Occipital lobe (tissue), 2 donors: ENCODE data around the gene TTC31. TPM values are rescaled to one million over a fixed set of nuclear protein-coding genes. Genes with fewer than 3 reads are reported as not detected.
A peak's percentile ranks its signal among the peaks of the same experiment; 100 is the strongest.

ENCODE experiments used
- DNase-seq: peaks from one replicate; lab custom pipeline; 2025; lab: John Stamatoyannopoulos, UW
- total RNA-seq: library from RNA; depleted of rRNA; stranded (reverse); fragments of >200 nt; gene quantifications from one replicate; pipeline ENCODE4 v1.2.3, GENCODE V29; 2014

Gene TTC31
- total RNA-seq, 1 donor from 2014 or later = 5.9 TPM

GRCh38 chr2:74503506-74504475 is 20.9 kb downstream of the TTC31 start:
- no peak for DNase-seq

- no peak for DNase-seq
Observed at GRCh38 chr2:74504591-74504990, 21.7 kb downstream of the TTC31 start.

- no peak for DNase-seq
Observed at GRCh38 chr2:74505448-74506246, 22.8 kb downstream of the TTC31 start.

GRCh38 chr2:74507145-74507925 is 24.5 kb downstream of the TTC31 start, which contains the start of gene PCGF1:
Gene PCGF1, minus strand, starts transcription at chr2:74507695. Its CDS starts 27 bp downstream, at chr2:74507668.
- DNase-seq = peak; percentile 94

GRCh38 chr2:74507926-74508520 is 25.1 kb downstream of the TTC31 start:
- no peak for DNase-seq

GRCh38 chr2:74510272-74510671 is 27.4 kb downstream of the TTC31 start:
- DNase-seq = no peak

- no peak for DNase-seq
Observed at GRCh38 chr2:74511104-74511989, 28.5 kb downstream of the TTC31 start.

- DNase-seq = no peak
Observed at GRCh38 chr2:74512744-74513604, 30.1 kb downstream of the TTC31 start.

GRCh38 chr2:74513605-74514367 is 30.9 kb downstream of the TTC31 start:
- no peak for DNase-seq

- DNase-seq = no peak
Observed at GRCh38 chr2:74514368-74515270, 31.7 kb downstream of the TTC31 start, which contains the start of gene TLX2. Gene TLX2, plus strand, starts transcription at chr2:74514450. Its CDS starts 357 bp downstream, at chr2:74514807.

GRCh38 chr2:74515271-74515980 is 32.5 kb downstream of the TTC31 start:
- DNase-seq = no peak

- no peak for DNase-seq
Observed at GRCh38 chr2:74515981-74516633, 33.2 kb downstream of the TTC31 start.

- DNase-seq = no peak
Observed at GRCh38 chr2:74516650-74517049, 33.8 kb downstream of the TTC31 start.

- DNase-seq = no peak
Observed at GRCh38 chr2:74522516-74522915, 39.6 kb downstream of the TTC31 start.

GRCh38 chr2:74524005-74524404 is 41.1 kb downstream of the TTC31 start:
- no peak for DNase-seq
